PC-3 (cell line): ENCODE results near the gene ARHGAP4. TPM values are rescaled to one million over a fixed set of nuclear protein-coding genes. Genes with fewer than 3 reads are reported as not detected.

Experiments
- ATAC-seq: fragments of 200-7000 bp; cut with Tn5 transposase; 2 replicates; pipeline ENCODE4 v1.9.1; 2020; ENCODE audit warnings: mild to moderate bottlenecking, moderate library complexity
- BruUV-seq: library from RNA; stranded (reverse); fragments of 400-500 nt; replicated peaks from 2 replicates; lab custom pipeline; 2021; lab: Mats Ljungman, UMichigan
- CTCF ChIA-PET: fragments of 300-600 bp; sonication (Branson Sonifier 250); formaldehyde crosslinking; loops from one replicate; lab custom pipeline; 2022; ENCODE audit warnings: antibody characterized with exemption; lab: Charles Lee
- POLR2A ChIA-PET: fragments of 300-600 bp; sonication (Branson Sonifier 250); formaldehyde crosslinking; loops from one replicate; lab custom pipeline; 2022; ENCODE audit warnings: antibody characterized with exemption; ENCODE audit not compliant: unreplicated experiment; lab: Charles Lee
- DNase-seq: peaks from one replicate; pipeline ENCODE4 v3.0.0-alpha.2; 2015
- H2AFZ ChIP-seq: fragments of 300-600 bp; sonication (generic); 2 replicates; pipeline ENCODE4 v1.6.0; 2016; ENCODE audit warnings: antibody characterized with exemption, low read length
- H3F3A ChIP-seq: fragments of 300-600 bp; sonication (generic); one replicate; pipeline ENCODE4 v1.6.0; 2017; ENCODE audit warnings: antibody characterized with exemption, low read length, control low read depth, mild to moderate bottlenecking; ENCODE audit not compliant: unreplicated experiment
- H3K27ac ChIP-seq: fragments of 300-600 bp; sonication (generic); 2 replicates; pipeline ENCODE4 v1.5.1; 2016; ENCODE audit warnings: mild to moderate bottlenecking, low read length
- H3K27me3 ChIP-seq: fragments of 300-600 bp; sonication (generic); 2 replicates; pipeline ENCODE4 v1.6.1; 2016; ENCODE audit warnings: low read length, mixed read lengths
- H3K36me3 ChIP-seq: fragments of 300-600 bp; sonication (generic); 2 replicates; pipeline ENCODE4 v1.6.1; 2016; ENCODE audit warnings: low read depth, mixed run types, low read length, mixed read lengths
- H3K4me1 ChIP-seq: fragments of 300-600 bp; sonication (generic); 2 replicates; pipeline ENCODE4 v1.5.1; 2016; ENCODE audit warnings: low read length; ENCODE audit not compliant: insufficient read depth
- H3K4me2 ChIP-seq: fragments of 300-600 bp; sonication (generic); 2 replicates; pipeline ENCODE4 v1.6.0; 2016; ENCODE audit warnings: low read length
- H3K4me3 ChIP-seq: fragments of 300-600 bp; sonication (generic); 2 replicates; pipeline ENCODE4 v1.5.1; 2016; ENCODE audit warnings: mild to moderate bottlenecking, low read length, mixed read lengths
- H3K79me2 ChIP-seq: fragments of 300-600 bp; sonication (generic); 2 replicates; pipeline ENCODE4 v1.6.1; 2017; ENCODE audit warnings: low read length, mixed read lengths
- H3K9ac ChIP-seq: fragments of 300-600 bp; sonication (generic); 2 replicates; pipeline ENCODE4 v1.6.0; 2016; ENCODE audit warnings: mild to moderate bottlenecking, low read length
- H3K9me2 ChIP-seq: fragments of 300-600 bp; sonication (generic); replicated peaks from 2 replicates; pipeline ENCODE4 v1.6.1; 2016; ENCODE audit warnings: mixed run types, low read length, mixed read lengths
- H3K9me3 ChIP-seq: fragments of 300-600 bp; sonication (generic); 2 replicates; pipeline ENCODE4 v1.6.1; 2016; ENCODE audit warnings: low read length, mixed read lengths
- H4K20me1 ChIP-seq: fragments of 300-600 bp; sonication (generic); 2 replicates; pipeline ENCODE4 v1.6.1; 2016; ENCODE audit warnings: low read length, mixed read lengths
- CTCF ChIP-seq: fragments of 300-600 bp; sonication (generic); conservative IDR thresholded peaks from 2 replicates; pipeline ENCODE4 v1.5.1; 2017; ENCODE audit warnings: antibody characterized with exemption, low read depth, mild to moderate bottlenecking, low read length
- EZH2 ChIP-seq: fragments of 300-600 bp; sonication (generic); IDR thresholded peaks from one replicate; pipeline ENCODE4 v1.6.1; 2017; ENCODE audit warnings: antibody characterized with exemption, mild to moderate bottlenecking, low read length; ENCODE audit not compliant: unreplicated experiment
- EZH2phosphoT487 ChIP-seq: fragments of 300-600 bp; sonication (generic); IDR thresholded peaks from 2 replicates; pipeline ENCODE4 v1.6.1; 2018; ENCODE audit warnings: mild to moderate bottlenecking, antibody characterized with exemption, low read length, borderline replicate concordance
- intact Hi-C: fragments of 100-400 bp; cut with micrococcal nuclease; formaldehyde crosslinking; loops from 2 replicates; pipeline ENCODE4 v1.9.0; 2023
- total RNA-seq: library from RNA; depleted of rRNA; stranded (reverse); fragments of >200 nt; gene quantifications from 2 replicates; pipeline ENCODE4 v1.2.3, GENCODE V29; 2014

ARHGAP4 gene
- total RNA-seq, 1 experiment from 2014 or later, result 4.6 TPM

- no peaks in the 10 kb centered on the region; the same call in 1 of the 2 replicates for H3K36me3 ChIP-seq
- H3K9ac ChIP-seq, result no peak overlapping the region
- TF ChIP-seq CTCF (no peak), EZH2phosphoT487 (no peak), EZH2 (no peak)
- DNase-seq (no peak), ATAC-seq (no peak)
- no TSS peak for BruUV-seq
- no peaks in the 10 kb centered on the region for H3F3A ChIP-seq
- H3K79me2 ChIP-seq, result no peaks in the 10 kb centered on the region
- ChIA-PET POLR2A (no interaction called here), CTCF (interaction anchor here (1.1 kb wide), 1 partner anchor 10 kb away, joined by 6 read pairs; the partner anchor contains the start of gene NAA10)
- intact Hi-C loops, result no loop called here
- no peaks in the 10 kb centered on the region for H4K20me1 ChIP-seq
- H3K27me3 ChIP-seq, result no peaks in the 10 kb centered on the region
- H3K4me2 ChIP-seq, result no peak overlapping the region
- no peaks in the 10 kb centered on the region for H3K9me3 ChIP-seq
- H3K27ac ChIP-seq, result no peak overlapping the region
- no peaks in the 10 kb centered on the region for H3K9me2 ChIP-seq
- no peak overlapping the region for H2AFZ ChIP-seq
- no peak overlapping the region for H3K4me3 ChIP-seq
- H3K4me1 ChIP-seq, result no peaks in the 10 kb centered on the region
Observed at GRCh38 chrX:153944800-153945150, 18.7 kb upstream of the ARHGAP4 start.

- CTCF ChIA-PET, result no interaction called here
- intact Hi-C loops, result no loop called here
- no peak within 1 kb of the TSS for H3K4me3 ChIP-seq
Observed at GRCh38 chrX:153944140-153944799, 18.2 kb upstream of the ARHGAP4 start, which contains the start of gene RENBP. Gene RENBP (minus strand): TSS chrX:153944643. CDS start chrX:153944610, 33 bp downstream.

More at GRCh38 chrX:153944140-153944799, 18.2 kb upstream of the ARHGAP4 start, which contains the start of gene RENBP:
- no peak for TF ChIP-seq EZH2
- TF ChIP-seq EZH2phosphoT487, result no peak
- no peak for TF ChIP-seq CTCF
- Histone ChIP-seq H3K27me3 (no peaks in the 10 kb centered on the region), H3K9me3 (no peaks in the 10 kb centered on the region), H3K4me1 (no peaks in the 10 kb centered on the region), H3K79me2 (no peaks in the 10 kb centered on the region), H2AFZ (no peak within 1 kb of the TSS), H3K36me3 (no peaks in the 10 kb centered on the region; the same call in 1 of the 2 replicates), H3K27ac (no peak within 1 kb of the TSS), H4K20me1 (no peaks in the 10 kb centered on the region), H3K9ac (no peak within 1 kb of the TSS), H3K9me2 (no peaks in the 10 kb centered on the region), H3F3A (no peaks in the 10 kb centered on the region), H3K4me2 (no peak within 1 kb of the TSS)
- no peak for DNase-seq
- no peak for ATAC-seq
- POLR2A ChIA-PET, result no interaction called here
- no TSS peak for BruUV-seq
